GM12873 (cell line): ENCODE measurements around the gene ASPRV1.

ENCODE experiments used
- CTCF ChIP-seq: IDR thresholded peaks from 2 replicates; pipeline ENCODE4 v1.5.1; 2012; ENCODE audit warnings: low read depth, mild to moderate bottlenecking, moderate library complexity, low read length, control low read depth; ENCODE audit not compliant: insufficient read depth; ENCODE audit errors: missing control alignments

ASPRV1 gene

DNA sequence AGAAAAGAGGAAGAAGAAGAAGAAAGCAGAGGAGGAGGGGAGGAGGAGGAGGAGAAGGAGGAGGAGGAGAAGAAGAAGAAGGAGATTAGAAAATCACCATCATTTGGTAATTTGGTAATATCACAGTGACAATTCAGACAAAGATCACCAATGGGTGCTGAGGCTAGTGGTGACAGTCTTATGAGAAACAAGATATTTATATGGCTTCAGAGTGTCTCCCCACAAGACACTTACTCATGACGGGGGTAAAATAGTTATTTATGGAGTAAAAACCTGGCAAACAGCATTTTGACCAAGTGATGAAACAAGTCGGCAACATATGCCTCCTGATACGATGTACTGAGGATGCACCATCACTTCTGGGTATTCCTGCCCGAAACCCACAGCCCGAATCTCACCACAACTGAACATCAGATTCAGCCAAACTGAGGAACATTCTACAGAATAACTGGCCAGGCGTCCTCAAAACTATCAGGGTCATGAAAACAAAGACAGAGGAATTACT, 4.9 kb downstream of the ASPRV1 start:
- TF ChIP-seq CTCF, result no peak

DNA sequence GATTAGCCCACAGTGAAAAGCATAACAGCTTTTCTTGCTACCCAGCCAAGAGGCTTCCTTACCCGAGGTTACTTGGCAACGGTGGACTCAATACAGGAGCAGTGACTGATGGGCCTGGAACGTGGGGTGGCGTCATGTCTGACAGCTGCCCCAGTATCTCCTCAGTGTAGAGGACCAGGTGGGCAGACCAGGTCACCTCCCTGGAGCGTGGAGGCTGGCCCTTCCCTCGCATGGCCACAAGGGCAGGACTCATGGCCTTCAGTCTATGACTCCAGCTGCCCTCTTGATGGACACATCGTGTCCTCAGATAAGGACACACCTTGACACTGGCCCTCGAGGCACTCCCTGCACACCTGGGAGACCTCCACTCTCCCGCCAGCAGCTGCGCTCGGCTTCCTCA, 6.4 kb downstream of the ASPRV1 start:
- TF ChIP-seq CTCF, result no peak

DNA sequence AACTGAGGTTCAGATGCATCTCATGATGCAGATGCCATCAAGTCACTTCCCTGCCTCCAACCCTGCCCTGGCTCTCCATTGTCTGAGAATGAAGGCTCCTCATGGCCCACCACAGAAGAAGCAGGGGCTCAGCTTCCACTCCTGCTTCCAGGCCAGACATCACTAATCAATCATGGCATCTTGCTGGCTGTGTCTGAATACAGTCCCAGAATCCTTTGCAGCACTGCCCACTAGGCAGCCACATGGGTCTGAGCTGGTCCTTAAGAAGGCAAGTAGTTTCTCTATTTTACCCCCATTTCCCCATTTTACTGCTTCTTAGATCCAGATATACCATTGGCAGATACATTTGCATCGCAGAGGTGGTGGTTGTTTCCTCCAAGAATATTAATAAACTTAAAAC, 7.3 kb downstream of the ASPRV1 start:
- no peak for TF ChIP-seq CTCF

DNA sequence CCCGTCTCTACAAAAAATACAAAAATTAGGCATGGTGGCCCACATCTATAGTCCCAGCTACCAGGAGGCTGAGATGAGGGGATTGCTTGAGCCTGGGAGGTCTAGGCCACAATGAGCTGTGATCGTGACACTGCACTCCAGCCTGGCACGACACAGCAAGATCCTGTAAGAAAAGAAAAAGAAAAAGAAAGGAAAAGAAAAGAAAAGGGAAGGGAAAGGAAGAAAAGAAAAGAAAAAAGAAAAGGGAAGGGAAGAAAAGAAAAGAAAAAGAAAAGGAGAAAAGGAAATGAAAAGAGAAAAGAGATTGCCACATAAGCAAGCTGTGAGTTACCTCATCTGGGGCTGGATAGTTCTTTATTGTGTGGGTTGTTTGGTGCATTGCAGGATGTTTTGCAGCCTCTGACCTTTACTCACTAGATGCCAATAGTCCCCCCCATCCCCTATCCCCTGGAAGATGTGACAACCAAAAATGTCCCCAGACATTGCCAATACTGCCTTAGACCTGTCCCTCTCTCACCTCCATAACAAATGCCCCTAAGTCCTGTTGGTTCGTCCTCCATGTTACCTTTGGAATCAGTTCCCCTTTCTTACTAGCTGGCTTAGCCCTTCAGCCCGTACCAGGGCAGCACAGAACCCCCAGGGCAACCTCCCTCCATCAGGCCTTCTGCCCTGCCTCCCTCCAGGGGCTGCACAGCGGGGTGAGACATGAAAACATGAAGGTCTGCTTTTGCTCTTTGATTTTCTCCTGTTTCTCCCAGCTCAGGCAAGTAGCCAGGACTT, 8.9 kb downstream of the ASPRV1 start:
- TF ChIP-seq CTCF, result no peak

DNA sequence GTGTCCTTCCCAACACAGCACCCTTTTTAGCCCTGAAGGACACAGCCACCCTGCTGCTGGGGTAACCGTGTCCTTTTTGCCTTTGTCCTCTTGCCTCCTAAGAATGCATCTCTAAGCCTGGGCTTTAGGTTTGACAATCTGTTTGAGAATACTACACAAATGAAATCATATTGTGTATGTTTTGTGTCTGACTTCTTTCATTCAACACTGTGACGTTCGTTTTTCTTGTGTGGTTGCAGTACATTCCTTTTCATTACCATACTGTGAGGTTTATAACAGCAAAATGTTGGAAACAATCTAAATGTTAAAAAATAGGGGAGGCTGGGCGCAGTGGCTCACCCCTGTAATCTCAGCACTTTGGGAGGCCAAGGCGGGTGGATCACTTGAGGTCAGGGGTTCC, 11.2 kb downstream of the ASPRV1 start:
- no peak for TF ChIP-seq CTCF

GRCh38 chr2:69948963-69949645, 12.3 kb downstream of the ASPRV1 start:
- no peak for TF ChIP-seq CTCF
